Neuronal stem cell (in vitro differentiated cells): ENCODE data around the gene EIF5.

Experiments used
- DNase-seq: peaks from one replicate; pipeline ENCODE4 v3.0.0-alpha.2; 2013; ENCODE audit warnings: low spot score
- H2AFZ ChIP-seq: one replicate; pipeline ENCODE4 v1.6.1; 2013; ENCODE audit warnings: mild to moderate bottlenecking, low read length, inconsistent platforms
- H2AK5ac ChIP-seq: 2 replicates; pipeline ENCODE4 v1.6.1; 2013; ENCODE audit warnings: low read depth, mild to moderate bottlenecking, inconsistent platforms, low read length, moderate library complexity, mixed read lengths
- H2BK120ac ChIP-seq: 2 replicates; pipeline ENCODE4 v1.6.1; 2013; ENCODE audit warnings: low read depth, mild to moderate bottlenecking, inconsistent platforms, low read length, moderate library complexity, mixed read lengths
- H2BK12ac ChIP-seq: one replicate; pipeline ENCODE4 v1.6.1; 2013; ENCODE audit warnings: low read length, inconsistent platforms
- H2BK15ac ChIP-seq: 2 replicates; pipeline ENCODE4 v1.6.1; 2013; ENCODE audit warnings: mild to moderate bottlenecking, low read length, inconsistent platforms, mixed read lengths
- H2BK5ac ChIP-seq: one replicate; pipeline ENCODE4 v1.6.1; 2013; ENCODE audit warnings: inconsistent platforms, mild to moderate bottlenecking, low read length, moderate library complexity
- H3K14ac ChIP-seq: one replicate; pipeline ENCODE4 v1.6.1; 2013; ENCODE audit warnings: low read length, inconsistent platforms
- H3K18ac ChIP-seq: 2 replicates; pipeline ENCODE4 v1.6.1; 2013; ENCODE audit warnings: low read length, inconsistent platforms
- H3K23ac ChIP-seq: 2 replicates; pipeline ENCODE4 v1.6.1; 2013; ENCODE audit warnings: low read depth, mild to moderate bottlenecking, mixed read lengths, low read length, inconsistent platforms; ENCODE audit not compliant: poor library complexity
- H3K27ac ChIP-seq: replicated peaks from 3 replicates; pipeline ENCODE4 v1.5.1; 2013; ENCODE audit warnings: low read length, inconsistent platforms
- H3K27me3 ChIP-seq, 3 experiments: 2 replicates each; pipeline ENCODE4 v1.6.1; 2013; ENCODE audit warnings: low read length in 3 of 3, mild to moderate bottlenecking in 2 of 3, inconsistent platforms in 1 of 3, low read depth in 1 of 3, mixed read lengths in 1 of 3, moderate library complexity in 1 of 3; ENCODE audit not compliant: control insufficient read depth in 3 of 3, insufficient read depth in 3 of 3
- H3K36me3 ChIP-seq, 2 donors: replicated peaks in 1 of 2; 2 replicates each; pipeline ENCODE4 v1.6.1; 2013; ENCODE audit warnings: low read length in 2 of 2; ENCODE audit not compliant: control insufficient read depth in 2 of 2, insufficient read depth in 2 of 2
- H3K4ac ChIP-seq: 2 replicates; pipeline ENCODE4 v1.6.1; 2013; ENCODE audit warnings: inconsistent platforms, mild to moderate bottlenecking, low read length, moderate library complexity
- H3K4me1 ChIP-seq, 2 donors: 1 replicate in 1 of 2; 2 replicates in 1 of 2; pipeline ENCODE4 v1.6.1; 2013; ENCODE audit warnings: low read length in 2 of 2, low read depth in 1 of 2; ENCODE audit not compliant: control insufficient read depth in 2 of 2, insufficient read depth in 1 of 2
- H3K4me2 ChIP-seq: one replicate; pipeline ENCODE4 v1.6.1; 2013; ENCODE audit warnings: mild to moderate bottlenecking, low read length, inconsistent platforms; ENCODE audit not compliant: insufficient read depth, poor library complexity, severe bottlenecking
- H3K4me3 ChIP-seq, 2 donors: 2 replicates each; pipeline ENCODE4 v1.5.1; 2013; ENCODE audit warnings: low read length in 2 of 2, mild to moderate bottlenecking in 2 of 2, inconsistent platforms in 1 of 2, moderate library complexity in 1 of 2
- H3K79me1 ChIP-seq: one replicate; pipeline ENCODE4 v1.6.1; 2013; ENCODE audit warnings: low read depth, mild to moderate bottlenecking, inconsistent platforms, low read length, moderate library complexity
- H3K9ac ChIP-seq: one replicate; pipeline ENCODE4 v1.6.1; 2013; ENCODE audit warnings: mild to moderate bottlenecking, low read depth, low read length, inconsistent platforms; ENCODE audit not compliant: poor library complexity
- H3K9me3 ChIP-seq, 2 donors: replicated peaks in 1 of 2; 2 replicates each; pipeline versions ENCODE3 to v1.6.1; 2013; ENCODE audit warnings: low read length in 2 of 2, mild to moderate bottlenecking in 2 of 2, inconsistent platforms in 1 of 2, low read depth in 1 of 2, mixed read lengths in 1 of 2, moderate library complexity in 1 of 2; ENCODE audit not compliant: control insufficient read depth in 2 of 2, insufficient read depth in 1 of 2
- H4K8ac ChIP-seq: one replicate; pipeline ENCODE4 v1.6.1; 2013; ENCODE audit warnings: low read depth, mild to moderate bottlenecking, inconsistent platforms, low read length, moderate library complexity
- H4K91ac ChIP-seq: one replicate; pipeline ENCODE4 v1.6.1; 2013; ENCODE audit warnings: low read length, low read depth, mild to moderate bottlenecking, inconsistent platforms; ENCODE audit not compliant: poor library complexity
- WGBS, 2 donors: extraction: QIAGEN DNeasy Blood & Tissue Kit; methylation state at CpG; one replicate each; pipeline ENCODE4 v1.1.7; 2013; ENCODE audit warnings: missing lambda C conversion rate in 2 of 2, mixed read lengths in 1 of 2; ENCODE audit not compliant: insufficient read length in 2 of 2, insufficient replicate concordance in 1 of 2; ENCODE audit errors: extremely low coverage in 2 of 2; 5-methylcytosine and 5-hydroxymethylcytosine counted together

The EIF5 gene

DNA sequence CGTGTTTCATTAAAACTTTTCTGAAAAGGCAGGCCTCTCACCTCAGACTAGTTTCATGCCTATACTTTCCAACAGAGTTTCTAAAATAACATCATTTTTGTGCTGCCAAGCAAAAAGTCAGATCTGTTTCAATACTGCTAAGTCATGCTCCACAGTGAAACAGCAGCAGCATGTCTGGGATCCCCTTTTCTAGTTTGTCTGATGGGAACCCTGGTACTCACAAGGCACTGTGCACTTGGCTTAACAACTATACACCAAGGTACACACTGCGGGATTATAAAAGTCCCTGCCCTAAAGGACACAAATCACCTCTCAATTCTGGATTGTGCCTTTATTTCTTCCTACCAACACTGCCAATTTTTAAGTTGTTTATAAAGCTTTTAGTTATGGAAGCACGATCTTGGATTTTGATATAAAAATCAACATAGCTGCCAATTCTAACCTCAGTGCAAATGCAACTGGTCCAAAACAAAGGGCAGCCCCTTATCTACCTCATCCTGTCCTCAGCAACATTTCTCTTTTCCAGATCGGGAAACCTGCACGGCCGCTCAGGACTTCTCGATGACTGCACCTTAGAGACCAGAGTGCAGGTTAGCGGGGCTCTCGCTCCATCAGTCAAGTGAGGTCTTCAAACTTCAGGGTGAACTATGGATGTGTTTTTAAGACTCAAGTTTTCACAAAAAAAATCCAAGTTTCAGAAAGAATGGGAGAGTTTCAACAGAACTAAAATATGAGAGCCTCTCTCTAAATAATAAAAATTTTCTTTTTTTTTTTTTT is 1.7 kb upstream of the EIF5 start:
- no peak overlapping the region for H3K4me2 ChIP-seq
- no CpG with 5 or more reads among the region's 9 CpGs for WGBS, 2 donors
- H4K91ac ChIP-seq: no peak overlapping the region
- DNase-seq: no peak
- no peak overlapping the region for H2AK5ac ChIP-seq
- H3K9ac ChIP-seq: no peak overlapping the region
- H4K8ac ChIP-seq: no peak overlapping the region
- H3K27ac ChIP-seq: no peak overlapping the region
- no peak overlapping the region for H3K4ac ChIP-seq
- H3K18ac ChIP-seq: no peak overlapping the region
- peaks cover 13 to 25% of the 10 kb centered on the region in 2 donors for H3K36me3 ChIP-seq
- no peak overlapping the region for H2BK12ac ChIP-seq
- peaks cover 4 to 16% of the 10 kb centered on the region in 2 donors for H3K4me1 ChIP-seq
- H3K27me3 ChIP-seq: peaks cover 0 to 4% (median 0%) of the 10 kb centered on the region in 3 experiments
- H3K4me3 ChIP-seq: no peak overlapping the region
- no peak overlapping the region for H3K14ac ChIP-seq
- H3K79me1 ChIP-seq: peaks cover 5% of the 10 kb centered on the region
- H3K23ac ChIP-seq: no peak overlapping the region
- H3K9me3 ChIP-seq: no peaks in the 10 kb centered on the region
- H2BK120ac ChIP-seq: no peak overlapping the region
- no peak overlapping the region for H2AFZ ChIP-seq
- H2BK5ac ChIP-seq: no peak overlapping the region
- no peak overlapping the region for H2BK15ac ChIP-seq

DNA sequence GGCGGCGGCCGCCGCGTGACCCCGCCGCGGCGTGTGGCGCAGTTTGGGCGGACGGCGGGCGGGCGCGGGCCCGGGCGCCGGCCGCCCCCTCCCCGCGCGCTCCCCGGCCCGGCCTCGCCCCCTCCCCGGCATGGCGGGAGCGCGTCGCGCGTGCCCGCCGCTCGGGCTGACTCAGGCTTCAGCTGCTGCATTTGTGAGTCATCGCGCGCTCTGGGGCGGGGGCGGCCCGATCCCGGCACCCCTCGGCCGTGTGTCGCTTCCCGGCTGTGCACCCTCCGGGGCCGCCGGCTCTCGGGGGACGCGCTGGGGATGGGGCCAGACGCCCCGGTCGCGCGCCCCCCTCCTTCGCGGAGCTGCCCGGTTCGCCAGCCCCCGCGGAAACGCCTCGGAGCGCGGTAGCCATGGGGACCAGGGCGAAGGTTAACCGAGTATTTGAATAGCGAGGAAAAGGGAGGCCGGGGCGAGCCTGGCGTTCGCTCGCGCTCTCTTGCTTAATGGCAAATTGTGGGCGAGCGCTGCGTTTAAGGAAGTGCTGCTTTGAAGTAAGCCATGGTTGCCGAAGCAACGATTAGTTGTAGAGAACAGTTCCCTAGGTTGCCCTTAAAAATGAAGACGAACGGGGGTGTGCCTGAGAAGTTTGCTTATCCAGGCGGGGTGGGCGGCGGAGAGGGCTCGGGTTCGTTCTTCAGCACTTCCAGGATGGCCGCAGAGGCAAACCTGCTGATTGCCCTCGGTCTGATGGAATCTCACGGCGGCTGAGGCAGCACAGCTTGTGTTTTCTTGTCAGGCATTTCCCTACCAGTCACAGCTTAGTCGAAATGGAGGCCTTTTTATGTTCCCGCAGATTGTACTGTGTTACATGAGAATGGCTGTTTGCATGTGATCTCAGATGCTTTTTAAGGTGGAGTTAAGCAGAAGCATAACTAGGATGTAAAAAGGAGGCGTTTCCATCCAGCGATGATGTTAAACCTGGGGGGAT is 896 bp downstream of the EIF5 start:
- H3K27me3 ChIP-seq: no peaks in the 10 kb centered on the region
- no peak overlapping the region for H2BK12ac ChIP-seq
- H3K4me3 ChIP-seq: peak overlapping the region; percentile 94 to 100
- no peak overlapping the region for H2BK15ac ChIP-seq
- peak overlapping the region; percentile 99 for H4K8ac ChIP-seq
- H3K36me3 ChIP-seq: peaks cover 35 to 51% of the 10 kb centered on the region in 2 donors
- no CpG with 5 or more reads among the region's 97 CpGs for WGBS, 2 donors
- no peaks in the 10 kb centered on the region for H3K9me3 ChIP-seq
- no peak overlapping the region for H4K91ac ChIP-seq
- no peak overlapping the region for H2AK5ac ChIP-seq
- peak overlapping the region; percentile 74 for H3K4me2 ChIP-seq
- H2BK120ac ChIP-seq: no peak overlapping the region
- peak overlapping the region; percentile 42 for H3K4ac ChIP-seq
- H3K14ac ChIP-seq: no peak overlapping the region
- peak overlapping the region; percentile 69 for H3K18ac ChIP-seq
- no peak overlapping the region for H2AFZ ChIP-seq
- peak; percentile 57 for DNase-seq
- H3K23ac ChIP-seq: peak overlapping the region; percentile 49
- H3K4me1 ChIP-seq: peaks cover 2 to 14% of the 10 kb centered on the region in 2 donors
- peak overlapping the region; percentile 100 for H3K9ac ChIP-seq
- peak overlapping the region; percentile 28 for H3K27ac ChIP-seq
- peaks cover 6% of the 10 kb centered on the region for H3K79me1 ChIP-seq
- peak overlapping the region; percentile 99 for H2BK5ac ChIP-seq

GRCh38 chr14:103336191-103336590 is 2.2 kb downstream of the EIF5 start:
- Histone ChIP-seq H3K4me2 (no peak overlapping the region), H3K36me3 (peaks cover 45 to 64% of the 10 kb centered on the region in 2 donors), H3K23ac (no peak overlapping the region)

GRCh38 chr14:103337794-103338193 is 3.8 kb downstream of the EIF5 start:
- H2BK15ac ChIP-seq: no peak overlapping the region
- H3K14ac ChIP-seq: no peak overlapping the region
- H3K27ac ChIP-seq: no peak overlapping the region
- no peak overlapping the region for H2AFZ ChIP-seq
- WGBS, 2 donors: no CpG with 5 or more reads among the region's 3 CpGs
- no peak overlapping the region for H4K8ac ChIP-seq
- H3K9ac ChIP-seq: no peak overlapping the region
- DNase-seq: no peak
- H3K4me2 ChIP-seq: no peak overlapping the region
- H2BK12ac ChIP-seq: no peak overlapping the region
- H2AK5ac ChIP-seq: no peak overlapping the region
- peaks cover 51 to 80% of the 10 kb centered on the region in 2 donors for H3K36me3 ChIP-seq
- H2BK120ac ChIP-seq: no peak overlapping the region
- H3K27me3 ChIP-seq: no peaks in the 10 kb centered on the region
- no peak overlapping the region for H3K4me3 ChIP-seq
- no peak overlapping the region for H3K23ac ChIP-seq
- peaks cover 6% of the 10 kb centered on the region for H3K79me1 ChIP-seq
- H3K4me1 ChIP-seq: peaks cover 0 to 11% of the 10 kb centered on the region in 2 donors
- no peak overlapping the region for H4K91ac ChIP-seq
- no peak overlapping the region for H3K18ac ChIP-seq
- H3K9me3 ChIP-seq: no peaks in the 10 kb centered on the region
- H2BK5ac ChIP-seq: no peak overlapping the region
- H3K4ac ChIP-seq: no peak overlapping the region

More at GRCh38 chr14:103336191-103336590, 2.2 kb downstream of the EIF5 start:
- Histone ChIP-seq H2AFZ (no peak overlapping the region), H2BK15ac (no peak overlapping the region), H3K4me1 (peaks cover 2 to 14% of the 10 kb centered on the region in 2 donors), H3K4me3 (peak overlapping the region in 1 of 2 donors; percentile 94), H3K27me3 (no peaks in the 10 kb centered on the region), H3K9ac (no peak overlapping the region), H3K14ac (no peak overlapping the region), H2BK5ac (no peak overlapping the region), H3K27ac (no peak overlapping the region), H4K8ac (no peak overlapping the region), H3K79me1 (peaks cover 6% of the 10 kb centered on the region), H4K91ac (no peak overlapping the region), H3K9me3 (no peaks in the 10 kb centered on the region), H2BK12ac (no peak overlapping the region), H3K4ac (no peak overlapping the region), H2BK120ac (no peak overlapping the region), H2AK5ac (no peak overlapping the region), H3K18ac (no peak overlapping the region)
- no CpG with 5 or more reads among the region's 14 CpGs for WGBS, 2 donors
- DNase-seq: no peak
